GM18870 (cell line): Measurements from ENCODE around the gene INO80B.
A peak's percentile ranks its signal among the peaks of the same experiment; 100 is the strongest.
"Not testable (repeated sequence)": the region's sequence is repeated elsewhere in the genome, so short reads cannot be mapped to it uniquely, and the experiment has no call there.

Source experiments
- ATAC-seq: cut with Tn5 transposase; IDR thresholded peaks from one replicate; pipeline ENCODE4 v1.9.1; 2021; ENCODE audit warnings: moderate library complexity; ENCODE audit not compliant: unreplicated experiment

INO80B gene

DNA sequence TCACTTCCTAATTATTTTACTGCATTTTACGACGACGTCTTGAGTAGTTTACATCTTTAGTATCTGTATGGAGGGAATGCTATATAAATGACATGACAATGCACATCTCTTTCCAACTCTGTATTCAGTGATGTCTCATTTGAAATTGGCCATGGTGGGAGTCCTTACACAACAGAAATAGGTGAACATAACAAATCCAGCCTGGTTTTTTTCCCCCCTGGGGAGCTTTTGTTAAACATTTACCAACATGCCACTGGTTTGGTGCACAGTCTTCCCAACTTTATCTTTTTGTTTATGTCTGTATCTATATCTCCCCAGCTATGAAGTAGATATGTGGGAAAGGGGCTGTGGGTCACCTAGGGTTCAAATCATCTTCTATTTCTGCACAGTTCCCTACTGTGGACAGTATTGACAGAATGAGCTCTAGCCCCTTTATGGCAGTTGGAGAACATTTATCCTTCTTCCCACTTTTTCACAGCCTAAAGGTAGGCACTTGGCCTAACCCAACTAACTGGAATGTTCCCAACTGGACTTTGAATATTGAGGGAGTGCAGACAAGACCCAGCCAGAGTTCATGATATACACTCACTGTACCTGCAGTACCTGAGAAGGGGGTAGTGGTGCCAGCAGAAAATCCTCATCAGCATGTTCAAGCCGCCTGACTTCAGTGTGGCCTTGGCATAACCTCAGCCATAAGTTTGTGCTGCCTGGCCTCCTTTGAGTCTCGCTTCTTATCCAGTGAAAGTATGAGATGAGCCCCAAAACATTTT, 7.5 kb upstream of the INO80B start:
- ATAC-seq: no peak

DNA sequence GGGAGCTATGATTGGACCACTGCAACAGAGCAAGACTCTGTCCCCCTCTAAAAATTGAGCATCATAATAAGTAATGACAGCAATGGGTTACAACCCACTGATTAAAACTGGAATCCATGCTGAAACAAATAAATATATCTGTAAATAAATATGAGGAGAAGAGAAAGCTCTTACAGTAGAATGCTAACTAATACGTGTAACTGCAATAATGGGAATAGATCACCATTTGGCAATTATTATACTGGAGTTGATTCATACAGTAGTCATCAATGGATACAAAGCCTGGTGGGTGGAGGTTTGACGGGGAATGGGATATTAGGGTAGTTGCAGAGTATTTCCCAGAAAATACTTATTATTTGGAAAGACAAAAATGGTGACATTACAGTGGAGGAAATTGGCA, 6.1 kb upstream of the INO80B start:
- ATAC-seq: no peak

DNA sequence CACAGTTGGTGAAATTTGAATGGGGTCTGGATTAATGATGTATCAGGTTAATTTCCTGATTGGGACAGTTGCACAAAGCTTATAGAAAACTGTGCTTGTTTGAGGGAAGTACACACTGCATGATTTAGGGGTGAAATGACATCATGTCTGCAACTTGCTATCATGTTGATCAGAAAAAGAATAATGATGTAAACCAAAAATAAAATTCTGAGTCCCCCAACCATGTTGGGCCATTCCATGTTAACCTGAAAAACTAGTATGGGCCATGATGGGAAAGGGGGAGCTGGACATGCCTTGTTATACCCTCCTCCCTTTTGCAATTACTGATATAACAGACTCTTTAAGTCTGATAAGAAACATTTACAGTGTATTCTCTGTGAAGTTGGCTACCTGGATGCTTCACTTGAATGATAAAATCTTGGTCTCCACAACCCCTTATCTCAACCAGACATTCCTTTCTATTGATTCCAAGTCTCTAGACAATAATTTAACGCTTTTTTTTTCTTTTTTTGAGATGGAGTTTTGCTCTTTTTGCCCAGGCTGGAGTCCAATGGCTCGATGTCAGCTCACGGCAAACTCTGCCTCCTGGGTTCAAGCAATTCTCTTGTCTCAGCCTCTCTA, 4.2 kb upstream of the INO80B start:
- ATAC-seq: no peak

DNA sequence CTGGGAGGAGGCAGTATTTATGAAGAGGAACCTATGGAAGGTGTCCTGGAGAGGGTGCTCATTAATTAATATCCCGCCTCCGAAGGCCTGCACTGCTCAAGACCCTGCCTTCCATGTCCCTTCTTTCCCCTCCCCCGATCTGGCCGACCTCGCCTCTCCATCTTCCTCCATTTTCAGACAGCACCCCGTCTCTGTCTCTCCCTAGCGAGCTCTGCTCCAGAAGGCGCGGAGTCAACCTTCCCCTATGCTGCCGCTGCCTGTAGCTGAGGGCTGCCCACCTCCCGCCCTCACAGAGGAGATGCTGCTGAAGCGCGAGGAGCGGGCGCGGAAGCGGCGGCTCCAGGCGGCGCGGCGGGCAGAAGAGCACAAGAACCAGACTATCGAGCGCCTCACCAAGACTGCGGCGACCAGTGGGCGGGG, 2.3 kb downstream of the INO80B start:
- ATAC-seq: no peak

DNA sequence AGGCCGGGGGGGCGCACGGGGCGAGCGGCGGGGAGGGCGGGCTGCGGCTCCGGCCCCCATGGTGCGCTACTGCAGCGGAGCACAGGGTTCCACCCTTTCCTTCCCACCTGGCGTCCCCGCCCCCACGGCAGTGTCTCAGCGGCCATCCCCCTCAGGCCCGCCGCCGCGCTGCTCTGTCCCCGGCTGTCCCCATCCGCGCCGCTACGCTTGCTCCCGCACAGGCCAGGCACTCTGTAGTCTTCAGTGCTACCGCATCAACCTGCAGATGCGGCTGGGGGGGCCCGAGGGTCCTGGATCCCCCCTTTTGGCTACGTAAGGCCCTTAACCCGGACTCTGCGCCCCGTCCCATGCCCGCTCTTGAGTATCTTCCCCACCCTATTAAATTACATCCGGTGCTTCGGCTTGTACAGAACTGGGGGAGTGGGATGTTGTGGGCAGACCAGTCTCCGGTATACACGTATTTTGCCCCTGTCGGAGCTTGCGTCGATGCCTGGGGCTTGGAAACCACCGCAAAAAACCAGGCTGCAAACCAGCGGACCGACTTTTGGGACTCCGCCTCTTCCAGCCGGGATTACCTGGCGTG, 2.8 kb downstream of the INO80B start:
- ATAC-seq: peak; percentile 16

DNA sequence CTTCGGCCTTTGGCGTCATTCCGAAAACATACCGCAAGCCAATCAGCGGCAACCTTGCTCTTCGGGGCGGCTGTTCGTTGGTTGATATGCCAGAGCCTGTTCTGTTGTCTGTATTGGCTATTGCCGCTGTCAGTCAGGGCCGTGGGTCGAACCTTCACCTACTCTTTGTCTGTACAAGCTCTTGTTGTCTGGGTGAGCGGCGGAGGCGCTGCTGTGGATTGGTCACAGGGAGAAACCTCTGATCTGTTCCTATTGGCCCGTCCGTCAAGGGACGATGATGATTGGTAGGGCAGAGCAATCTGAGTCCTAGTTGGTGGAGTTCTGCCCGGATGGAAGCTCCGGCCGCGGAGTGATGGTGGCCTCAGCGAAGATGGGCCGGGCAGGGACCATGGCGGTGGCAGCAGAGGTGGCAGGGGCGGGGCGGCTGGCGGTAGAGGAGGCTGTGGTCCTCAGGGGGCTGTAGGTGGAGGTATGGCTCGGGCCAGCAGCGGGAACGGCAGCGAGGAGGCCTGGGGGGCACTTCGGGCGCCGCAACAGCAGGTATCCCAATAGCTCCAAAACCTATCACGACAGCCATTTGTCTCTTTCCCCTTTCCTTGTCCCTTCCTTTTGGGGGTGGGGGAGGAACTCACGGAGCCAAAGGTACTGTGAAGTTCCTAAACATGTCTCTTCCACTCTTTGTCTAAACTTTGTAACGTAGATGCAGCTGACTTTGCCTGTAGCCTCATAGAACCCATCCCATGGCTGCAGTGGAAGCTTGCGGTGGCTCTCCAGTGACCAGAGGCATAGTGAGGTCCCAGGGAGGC, 3.4 kb downstream of the INO80B start, which contains the start of gene WBP1:
Gene WBP1 (plus strand): TSS at position 307 of the 806 bp plus-strand sequence. CDS start 165 bp downstream, at position 472.
- peak; percentile 89 for ATAC-seq

DNA sequence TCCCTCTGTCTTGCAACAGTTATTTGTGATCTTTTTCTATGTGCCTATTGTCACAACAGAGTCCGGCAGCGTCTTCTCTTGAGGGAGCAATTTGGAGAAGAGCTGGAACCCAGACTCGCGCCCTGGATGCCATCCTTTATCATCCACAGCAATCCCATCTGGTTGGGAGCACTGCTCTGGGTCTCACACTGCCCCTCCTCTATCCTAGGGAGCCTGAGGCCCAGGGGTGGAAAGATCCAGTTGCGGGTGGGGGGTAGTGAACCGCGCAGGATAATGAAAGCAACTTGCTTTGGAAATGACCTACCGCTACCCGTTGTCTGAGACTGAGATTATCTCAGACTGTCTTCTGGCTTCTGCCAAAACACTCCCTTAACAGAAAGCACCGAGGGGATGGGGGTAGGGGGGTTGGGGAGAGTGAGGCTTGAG, 4.1 kb downstream of the INO80B start:
- ATAC-seq: no peak

DNA sequence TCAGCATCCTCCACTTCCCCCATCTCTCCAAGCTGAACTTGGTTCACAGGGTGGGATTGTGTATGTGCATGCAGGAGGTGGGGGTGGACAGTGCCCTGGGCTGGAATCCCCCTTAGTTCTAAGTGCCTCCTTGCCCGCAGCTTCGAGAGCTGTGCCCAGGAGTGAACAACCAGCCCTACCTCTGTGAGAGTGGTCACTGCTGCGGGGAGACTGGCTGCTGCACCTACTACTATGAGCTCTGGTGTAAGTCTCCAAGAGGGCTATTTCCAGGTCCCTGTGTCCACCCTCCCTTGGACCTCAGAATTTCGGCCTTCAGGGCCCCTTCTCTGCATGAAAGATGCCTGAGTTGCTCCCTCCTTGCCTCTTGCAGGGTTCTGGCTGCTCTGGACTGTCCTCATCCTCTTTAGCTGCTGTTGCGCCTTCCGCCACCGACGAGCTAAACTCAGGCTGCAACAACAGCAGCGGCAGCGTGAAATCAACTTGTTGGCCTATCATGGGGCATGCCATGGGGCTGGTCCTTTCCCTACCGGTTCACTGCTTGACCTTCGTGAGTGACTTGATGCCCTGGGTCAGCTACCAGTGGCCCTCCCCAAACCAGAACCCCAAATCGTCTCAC, 4.7 kb downstream of the INO80B start:
- ATAC-seq: not testable (repeated sequence)

DNA sequence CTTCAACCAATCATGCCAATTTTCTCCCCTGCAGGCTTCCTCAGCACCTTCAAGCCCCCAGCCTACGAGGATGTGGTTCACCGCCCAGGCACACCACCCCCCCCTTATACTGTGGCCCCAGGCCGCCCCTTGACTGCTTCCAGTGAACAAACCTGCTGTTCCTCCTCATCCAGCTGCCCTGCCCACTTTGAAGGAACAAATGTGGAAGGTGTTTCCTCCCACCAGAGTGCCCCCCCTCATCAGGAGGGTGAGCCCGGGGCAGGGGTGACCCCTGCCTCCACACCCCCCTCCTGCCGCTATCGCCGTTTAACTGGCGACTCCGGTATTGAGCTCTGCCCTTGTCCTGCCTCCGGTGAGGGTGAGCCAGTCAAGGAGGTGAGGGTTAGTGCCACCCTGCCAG, 5.3 kb downstream of the INO80B start:
- not testable (repeated sequence) for ATAC-seq

DNA sequence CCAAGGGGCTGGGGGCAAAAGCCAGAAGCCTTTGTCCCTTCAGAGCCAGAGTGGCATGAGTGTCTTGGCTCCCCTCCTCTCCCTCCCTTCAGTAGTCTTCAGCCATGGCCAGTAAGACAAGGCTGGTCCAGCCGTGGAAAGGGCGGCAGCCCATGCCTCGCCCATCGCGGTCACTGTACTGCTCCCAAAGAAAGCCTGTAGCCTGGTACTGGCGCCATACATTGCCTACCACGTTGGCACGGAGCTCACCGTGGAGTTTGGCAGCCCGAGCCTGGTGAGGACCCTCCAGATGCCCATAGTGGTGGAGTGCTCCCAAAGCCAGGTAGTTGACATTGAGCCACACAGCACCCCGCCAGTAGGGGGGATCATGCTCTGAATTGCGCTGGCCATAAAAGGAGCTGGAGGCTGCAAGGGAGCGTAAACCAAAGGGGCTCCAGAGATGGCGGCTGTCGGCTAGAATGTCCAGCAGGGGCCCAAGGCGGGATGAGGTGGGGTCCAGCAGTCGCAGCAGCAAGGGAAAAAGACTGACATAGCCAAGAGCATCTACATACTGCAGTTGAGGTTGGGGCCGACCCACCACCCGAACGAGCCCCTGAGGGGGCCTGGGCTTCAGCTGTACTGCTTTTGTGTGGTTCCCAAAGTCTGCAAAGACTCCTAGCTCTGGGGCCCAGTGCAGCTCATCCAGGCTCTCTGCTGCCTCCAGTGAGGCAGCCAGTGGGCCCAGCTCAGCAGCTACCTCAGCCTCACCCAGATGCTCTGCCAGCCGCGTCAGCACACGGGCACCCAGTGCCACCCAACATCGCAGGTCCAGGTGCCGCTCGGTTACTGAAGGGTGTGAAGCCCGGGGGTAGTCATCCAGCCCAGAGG, 6.5 kb downstream of the INO80B start:
- ATAC-seq: no peak

DNA sequence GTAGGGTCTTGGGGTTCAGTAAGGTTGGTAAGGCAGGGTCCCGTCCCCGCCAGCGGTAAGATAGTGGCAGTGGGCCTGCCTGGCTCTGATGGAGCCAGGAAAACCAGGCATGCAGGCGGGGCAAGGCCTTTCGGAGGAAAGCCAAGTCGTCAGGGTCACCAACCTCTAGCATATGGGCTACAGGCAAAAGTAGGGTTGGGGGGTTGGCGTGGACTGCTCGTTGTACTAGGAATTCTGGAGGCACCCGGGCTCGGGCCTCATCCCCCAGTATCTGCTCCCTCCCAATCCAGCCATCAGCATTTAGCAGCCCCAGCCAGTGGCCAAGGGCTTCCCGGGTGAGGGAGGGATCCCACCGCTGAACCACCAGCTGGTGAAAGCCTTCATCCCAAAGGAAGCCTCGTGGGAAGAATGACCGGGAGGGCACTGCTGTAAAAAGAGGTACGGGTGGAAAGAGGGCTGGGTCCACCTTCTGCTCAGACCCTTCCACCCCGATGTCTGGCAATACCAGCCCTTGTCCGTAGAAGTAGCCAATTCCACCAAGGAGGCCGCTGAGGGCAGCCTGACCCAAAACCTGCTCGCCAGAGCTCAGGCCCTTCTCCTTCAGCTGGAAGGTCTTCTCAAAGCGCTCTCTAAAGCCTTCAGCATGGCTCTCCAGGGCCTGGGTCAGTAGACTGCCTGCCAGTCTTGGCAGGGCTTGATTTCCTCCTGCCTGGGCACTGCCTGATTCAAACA, 7.3 kb downstream of the INO80B start:
- no peak for ATAC-seq

DNA sequence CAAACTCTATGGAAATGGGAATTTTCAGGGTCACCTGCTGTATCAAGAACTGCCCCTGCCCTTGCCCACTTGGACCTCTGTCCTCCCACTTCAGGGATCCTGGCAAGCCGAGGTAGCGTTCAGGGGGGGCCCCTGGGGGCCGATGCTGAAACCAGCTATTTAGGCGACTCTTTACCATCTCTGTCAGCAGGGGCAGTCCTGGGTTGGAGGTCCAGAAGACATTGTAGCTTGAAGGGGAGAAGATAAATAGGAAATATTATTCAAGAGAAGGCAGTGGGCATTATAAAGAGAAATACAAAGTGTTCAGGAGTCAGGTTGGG, 7.9 kb downstream of the INO80B start:
- no peak for ATAC-seq

DNA sequence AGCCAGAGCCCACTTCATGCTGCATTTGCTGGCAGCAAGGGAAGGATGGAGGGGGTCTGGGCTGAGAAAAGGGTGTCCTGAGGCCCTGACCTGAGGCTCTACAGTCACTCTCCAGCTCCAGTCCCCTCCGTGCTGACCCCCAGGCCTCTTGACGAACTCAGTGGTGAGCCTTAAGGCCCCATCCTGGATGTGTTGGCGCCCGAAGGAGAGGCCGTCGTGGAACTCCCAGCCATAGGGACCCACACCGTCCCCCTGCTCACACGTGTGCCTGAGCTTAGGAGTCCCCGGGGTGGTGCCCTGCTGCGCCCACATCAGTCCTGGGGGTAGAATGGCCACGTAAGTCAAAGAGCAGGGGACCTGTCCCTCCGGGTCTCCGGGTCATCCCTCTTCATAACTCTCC, 9.5 kb downstream of the INO80B start:
- ATAC-seq: no peak

DNA sequence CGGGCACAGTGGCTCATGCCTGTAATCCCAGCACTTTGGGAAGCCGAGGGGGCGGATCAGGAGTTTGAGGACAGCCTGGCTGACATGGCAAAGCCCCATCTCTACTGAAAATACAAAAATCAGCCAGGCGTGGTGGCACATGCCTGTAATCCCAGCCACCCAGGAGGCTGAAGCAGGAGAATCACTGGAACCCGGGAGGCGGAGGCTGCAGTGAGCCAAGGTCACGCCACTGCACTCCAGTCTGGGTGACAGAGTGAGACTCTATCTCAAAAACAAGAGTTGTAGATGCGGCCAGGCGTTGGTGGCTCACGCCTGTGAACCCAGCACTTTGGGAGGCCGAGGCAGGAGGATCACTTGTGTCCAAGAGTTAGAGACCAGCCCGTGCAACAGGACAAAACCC, 15.9 kb downstream of the INO80B start:
- not testable (repeated sequence) for ATAC-seq

DNA sequence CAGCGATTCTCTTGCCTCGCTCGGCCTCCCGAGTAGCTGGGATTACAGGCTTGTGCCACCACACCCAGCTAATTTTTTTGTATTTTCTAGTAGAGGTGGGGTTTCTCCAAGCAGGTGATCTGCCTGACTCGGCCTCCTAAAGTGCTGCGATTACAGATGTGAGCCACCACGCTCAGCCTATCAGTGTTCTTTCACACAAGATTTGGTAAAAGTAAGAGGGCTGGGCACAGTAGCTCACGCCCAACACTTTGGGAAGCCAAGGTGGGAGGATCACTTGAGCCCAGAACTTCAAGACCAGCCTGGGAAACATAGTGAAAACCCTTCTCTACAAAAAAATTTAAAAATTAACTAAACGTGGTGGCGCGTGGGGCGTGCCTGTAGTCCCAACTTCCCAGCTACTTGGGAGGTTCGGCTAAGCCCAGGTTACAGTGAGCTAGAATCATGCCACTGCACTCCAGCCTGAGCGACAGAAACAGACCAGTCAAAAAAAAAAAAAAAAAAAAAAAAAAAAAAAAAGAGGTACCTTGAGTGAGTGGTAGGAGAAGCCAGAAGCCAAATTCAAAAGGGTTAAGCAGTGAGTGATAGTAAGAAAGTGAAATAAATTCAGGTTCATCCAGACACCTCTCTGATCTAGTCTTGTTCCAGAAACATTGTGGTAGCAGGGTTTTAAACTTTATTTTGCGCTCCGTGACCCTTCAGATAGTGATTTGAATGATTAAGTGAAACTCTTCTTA, 16.6 kb downstream of the INO80B start:
- no peak for ATAC-seq

DNA sequence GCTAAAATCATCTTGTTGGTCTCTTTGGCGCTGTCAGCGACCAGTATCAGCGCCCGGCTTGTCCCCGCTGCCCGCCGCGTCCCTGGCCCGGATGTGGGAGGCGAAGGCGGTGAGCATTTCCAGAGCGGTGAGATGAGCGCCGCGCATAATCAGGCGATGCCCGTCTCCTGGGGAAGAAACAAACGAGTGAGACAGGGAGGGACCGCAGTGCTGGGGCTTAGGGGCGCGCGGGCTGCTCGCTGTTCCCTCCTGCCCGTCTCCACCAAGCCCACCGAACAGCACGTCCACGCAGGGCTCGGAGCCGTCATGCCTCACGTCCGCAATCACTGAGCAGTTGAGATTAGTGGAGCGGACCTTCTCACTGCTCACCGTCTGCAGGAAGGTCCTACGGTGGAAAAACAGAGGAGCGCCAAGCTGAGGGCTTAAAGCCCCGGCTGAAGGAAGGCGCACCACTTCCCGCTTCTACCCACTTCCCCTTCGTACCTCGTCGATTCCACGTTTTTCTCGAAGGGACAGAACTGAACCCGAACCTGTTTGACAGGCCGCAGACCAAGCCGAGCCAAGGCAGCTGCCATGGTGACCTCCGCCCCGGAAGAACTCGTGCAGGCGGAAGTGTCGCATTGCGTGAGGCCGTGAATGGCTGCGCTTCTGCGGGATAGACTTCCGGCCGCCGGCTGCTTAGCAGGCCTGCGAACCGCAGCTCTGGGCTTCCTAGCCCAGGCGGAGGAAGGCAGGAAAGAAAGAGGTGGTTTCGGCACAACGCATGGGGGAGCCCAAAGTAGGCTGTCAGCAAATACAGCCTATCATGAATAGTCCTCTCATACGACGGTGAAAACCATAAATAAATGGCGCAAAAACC, 17.4 kb downstream of the INO80B start, which contains the start of gene MRPL53:
Gene MRPL53 (minus strand): TSS at position 595 of the 859 bp plus-strand sequence. CDS start 20 bp downstream, at position 575.
- peak; percentile 60 for ATAC-seq

DNA sequence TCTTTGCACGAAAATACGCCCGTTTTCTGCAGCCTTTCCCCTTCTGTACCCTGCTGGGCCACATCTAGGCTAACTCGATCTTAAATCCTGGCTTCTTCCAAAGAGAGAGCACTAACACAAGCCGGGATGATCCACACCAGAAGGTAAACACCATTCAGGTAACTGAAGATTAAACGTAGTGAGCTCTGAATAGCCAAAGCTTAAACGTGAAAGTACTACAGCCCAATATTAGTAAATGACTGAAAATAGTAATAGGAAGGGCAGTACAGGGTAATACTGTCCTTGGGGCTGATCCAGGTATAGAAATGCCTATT, 18.0 kb downstream of the INO80B start:
- no peak for ATAC-seq

DNA sequence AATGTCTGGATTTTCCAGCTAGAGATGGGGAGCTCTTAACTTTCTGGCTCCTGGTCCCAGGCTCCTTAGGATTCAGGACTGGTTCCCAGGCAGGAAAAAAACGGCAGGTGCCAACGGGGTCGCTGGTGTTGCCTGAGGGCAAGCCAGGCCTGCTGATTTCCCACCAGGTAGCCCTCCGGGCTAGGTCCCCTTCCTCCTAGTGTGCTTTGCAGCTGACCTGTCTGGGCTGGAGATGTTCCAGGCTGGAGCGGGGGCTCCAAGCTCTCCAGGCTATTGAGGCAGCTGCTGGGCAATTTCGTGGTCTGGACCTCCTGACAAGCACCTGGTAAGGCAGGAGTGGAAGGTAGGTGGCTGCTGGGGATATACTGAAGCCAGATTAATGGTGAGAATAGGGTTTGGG, 19.6 kb downstream of the INO80B start:
- ATAC-seq: no peak
